Bronchial epithelial cell (primary cell): Measurements from ENCODE around the gene NRF1. TPM values are rescaled to one million over a fixed set of nuclear protein-coding genes. Genes with fewer than 3 reads are reported as not detected.
A peak's percentile ranks its signal among the peaks of the same experiment; 100 is the strongest.

Experiments
- DNase-seq: peaks from one replicate; pipeline ENCODE4 v3.0.0-alpha.2; 2010; ENCODE audit warnings: low read depth
- FAIRE-seq: peaks from 2 replicates; lab custom pipeline; 2011; peaks lifted over from hg19 to GRCh38; lab: Jason Lieb, UNC
- H3K27me3 ChIP-seq: 2 replicates; pipeline ENCODE4 v1.5.1; 2011; ENCODE audit warnings: low read length; ENCODE audit not compliant: control insufficient read depth, insufficient read depth
- H3K36me3 ChIP-seq: 2 replicates; pipeline ENCODE4 v1.5.1; 2011; ENCODE audit warnings: low read length; ENCODE audit not compliant: control insufficient read depth, insufficient read depth
- H3K4me3 ChIP-seq: 2 replicates; pipeline ENCODE4 v1.5.1; 2011; ENCODE audit warnings: mild to moderate bottlenecking, low read depth, low read length, control low read depth
- CTCF ChIP-seq: IDR thresholded peaks from 2 replicates; pipeline ENCODE4 v1.5.1; 2011; ENCODE audit warnings: mild to moderate bottlenecking, moderate library complexity, low read length, control low read depth, inconsistent platforms; ENCODE audit not compliant: insufficient read depth, severe bottlenecking
- total RNA-seq: library from RNA; depleted of rRNA; stranded (reverse); fragments of >200 nt; gene quantifications from 2 replicates; pipeline ENCODE4 v1.2.1, GENCODE V29; 2014

Gene NRF1
- total RNA-seq, 1 donor from 2014 or later = 12.1 TPM

- DNase-seq (no peak), FAIRE-seq (no peak)
- Histone ChIP-seq H3K4me3 (no peak overlapping the region), H3K36me3 (peaks cover 3% of the 10 kb centered on the region), H3K27me3 (no peaks in the 10 kb centered on the region)
- TF ChIP-seq CTCF = no peak
Observed at GRCh38 chr7:129604713-129605437, 6.6 kb upstream of the NRF1 start.

- Histone ChIP-seq H3K4me3 (no peak overlapping the region), H3K27me3 (no peaks in the 10 kb centered on the region), H3K36me3 (peaks cover 3% of the 10 kb centered on the region)
- DNase-seq = peak; percentile 10
- TF ChIP-seq CTCF = no peak
- no peak for FAIRE-seq
Observed at GRCh38 chr7:129605960-129606614, 5.4 kb upstream of the NRF1 start.

GRCh38 chr7:129606803-129607202 lies 4.7 kb upstream of the NRF1 start:
- no peak for TF ChIP-seq CTCF
- Histone ChIP-seq H3K4me3 (no peak overlapping the region), H3K36me3 (peaks cover 3% of the 10 kb centered on the region), H3K27me3 (no peaks in the 10 kb centered on the region)
- FAIRE-seq (no peak), DNase-seq (no peak)

GRCh38 chr7:129607471-129608120 lies 3.9 kb upstream of the NRF1 start:
- Histone ChIP-seq H3K4me3 (no peak overlapping the region), H3K27me3 (no peaks in the 10 kb centered on the region), H3K36me3 (peaks cover 3% of the 10 kb centered on the region)
- TF ChIP-seq CTCF = peak; percentile 75
- DNase-seq (peak; percentile 40), FAIRE-seq (no peak)

- FAIRE-seq (no peak), DNase-seq (no peak)
- Histone ChIP-seq H3K36me3 (peaks cover 3% of the 10 kb centered on the region), H3K4me3 (no peak overlapping the region), H3K27me3 (no peaks in the 10 kb centered on the region)
- no peak for TF ChIP-seq CTCF
Observed at GRCh38 chr7:129609666-129610065, 1.9 kb upstream of the NRF1 start.
